ENCODE results near the gene HOXD10.

The HOXD10 gene

GRCh38 chr2:176098366-176099158 lies 18.0 kb upstream of the HOXD10 start:
- Histone ChIP-seq H3K27ac (ENCODE audit: low read depth, low read length, severe bottlenecking) (no peak overlapping the region), H3K4me1 (ENCODE audit: control insufficient read depth, insufficient read depth, low read length, poor library complexity, severe bottlenecking) (no peaks in the 10 kb centered on the region), H3K36me3 (ENCODE audit: control insufficient read depth, insufficient read depth, low read length) (no peaks in the 10 kb centered on the region), H3K9me3 (ENCODE audit: control insufficient read depth, low read length) (no peaks in the 10 kb centered on the region), H3K4me3 (ENCODE audit: extremely low read depth, insufficient read depth, low read length, poor library complexity, severe bottlenecking) (no peak overlapping the region)
- WGBS, 2 experiments (ENCODE audit: insufficient coverage in 2 of 2) = 1% methylated on average over 24 to 25 of the region's 35 CpGs

GRCh38 chr2:176099159-176099727 lies 17.3 kb upstream of the HOXD10 start:
- no peak overlapping the region for H3K27ac ChIP-seq (ENCODE audit: low read depth, low read length, severe bottlenecking)
- no peak overlapping the region for H3K4me3 ChIP-seq (ENCODE audit: extremely low read depth, insufficient read depth, low read length, poor library complexity, severe bottlenecking)
- no peaks in the 10 kb centered on the region for H3K36me3 ChIP-seq (ENCODE audit: control insufficient read depth, insufficient read depth, low read length)
- H3K9me3 ChIP-seq (ENCODE audit: control insufficient read depth, low read length) = no peaks in the 10 kb centered on the region
- no peaks in the 10 kb centered on the region for H3K4me1 ChIP-seq (ENCODE audit: control insufficient read depth, insufficient read depth, low read length, poor library complexity, severe bottlenecking)
- WGBS, 2 experiments (ENCODE audit: insufficient coverage in 2 of 2) = 2 to 3% methylated on average over 26 to 30 of the region's 30 CpGs

- Histone ChIP-seq H3K4me1 (ENCODE audit: control insufficient read depth, insufficient read depth, low read length, poor library complexity, severe bottlenecking) (no peaks in the 10 kb centered on the region), H3K4me3 (ENCODE audit: extremely low read depth, insufficient read depth, low read length, poor library complexity, severe bottlenecking) (no peak within 1 kb of the TSS), H3K27ac (ENCODE audit: low read depth, low read length, severe bottlenecking) (no peak within 1 kb of the TSS), H3K36me3 (ENCODE audit: control insufficient read depth, insufficient read depth, low read length) (no peaks in the 10 kb centered on the region), H3K9me3 (ENCODE audit: control insufficient read depth, low read length) (no peaks in the 10 kb centered on the region)
- WGBS, 2 experiments (ENCODE audit: insufficient coverage in 2 of 2) = 1 to 2% methylated on average over 46 to 63 of the region's 70 CpGs
These were observed 16.6 kb upstream of the HOXD10 start, which contains the start of gene HOXD12 for GRCh38 chr2:176099728-176100546. Gene HOXD12, plus strand, starts transcription at chr2:176099795. Its CDS starts 7 bp downstream, at chr2:176099802.

GRCh38 chr2:176100547-176101140 lies 15.9 kb upstream of the HOXD10 start:
- Histone ChIP-seq H3K4me1 (ENCODE audit: control insufficient read depth, insufficient read depth, low read length, poor library complexity, severe bottlenecking) (no peaks in the 10 kb centered on the region), H3K27ac (ENCODE audit: low read depth, low read length, severe bottlenecking) (no peak overlapping the region), H3K9me3 (ENCODE audit: control insufficient read depth, low read length) (no peaks in the 10 kb centered on the region), H3K36me3 (ENCODE audit: control insufficient read depth, insufficient read depth, low read length) (no peaks in the 10 kb centered on the region), H3K4me3 (ENCODE audit: extremely low read depth, insufficient read depth, low read length, poor library complexity, severe bottlenecking) (no peak overlapping the region)
- WGBS, 2 experiments (ENCODE audit: insufficient coverage in 2 of 2) = 2 to 7% methylated on average over 25 to 27 of the region's 28 CpGs

- H3K4me1 ChIP-seq (ENCODE audit: control insufficient read depth, insufficient read depth, low read length, poor library complexity, severe bottlenecking) = no peaks in the 10 kb centered on the region
- H3K27ac ChIP-seq (ENCODE audit: low read depth, low read length, severe bottlenecking) = no peak overlapping the region
- no peaks in the 10 kb centered on the region for H3K9me3 ChIP-seq (ENCODE audit: control insufficient read depth, low read length)
- no peaks in the 10 kb centered on the region for H3K36me3 ChIP-seq (ENCODE audit: control insufficient read depth, insufficient read depth, low read length)
- H3K4me3 ChIP-seq (ENCODE audit: extremely low read depth, insufficient read depth, low read length, poor library complexity, severe bottlenecking) = no peak overlapping the region
- 6 to 22% methylated on average over 2 of the region's 2 CpGs for WGBS, 2 experiments (ENCODE audit: insufficient coverage in 2 of 2)
These were observed 15.3 kb upstream of the HOXD10 start for GRCh38 chr2:176101216-176101830.

- no peak overlapping the region for H3K27ac ChIP-seq (ENCODE audit: low read depth, low read length, severe bottlenecking)
- no peak overlapping the region for H3K4me3 ChIP-seq (ENCODE audit: extremely low read depth, insufficient read depth, low read length, poor library complexity, severe bottlenecking)
- no peaks in the 10 kb centered on the region for H3K36me3 ChIP-seq (ENCODE audit: control insufficient read depth, insufficient read depth, low read length)
- 4 to 17% methylated on average over 3 to 5 of the region's 5 CpGs for WGBS, 2 experiments (ENCODE audit: insufficient coverage in 2 of 2)
- no peaks in the 10 kb centered on the region for H3K4me1 ChIP-seq (ENCODE audit: control insufficient read depth, insufficient read depth, low read length, poor library complexity, severe bottlenecking)
- H3K9me3 ChIP-seq (ENCODE audit: control insufficient read depth, low read length) = no peaks in the 10 kb centered on the region
These were observed 14.7 kb upstream of the HOXD10 start for GRCh38 chr2:176101842-176102241.

GRCh38 chr2:176102309-176102866 lies 14.2 kb upstream of the HOXD10 start:
- WGBS, 2 experiments (ENCODE audit: insufficient coverage in 2 of 2) = 18 to 20% methylated on average over 2 to 4 of the region's 7 CpGs
- Histone ChIP-seq H3K4me1 (ENCODE audit: control insufficient read depth, insufficient read depth, low read length, poor library complexity, severe bottlenecking) (no peaks in the 10 kb centered on the region), H3K4me3 (ENCODE audit: extremely low read depth, insufficient read depth, low read length, poor library complexity, severe bottlenecking) (no peak overlapping the region), H3K9me3 (ENCODE audit: control insufficient read depth, low read length) (no peaks in the 10 kb centered on the region), H3K36me3 (ENCODE audit: control insufficient read depth, insufficient read depth, low read length) (no peaks in the 10 kb centered on the region), H3K27ac (ENCODE audit: low read depth, low read length, severe bottlenecking) (no peak overlapping the region)

GRCh38 chr2:176103194-176103593 lies 13.4 kb upstream of the HOXD10 start:
- Histone ChIP-seq H3K9me3 (ENCODE audit: control insufficient read depth, low read length) (no peaks in the 10 kb centered on the region), H3K4me1 (ENCODE audit: control insufficient read depth, insufficient read depth, low read length, poor library complexity, severe bottlenecking) (no peaks in the 10 kb centered on the region), H3K27ac (ENCODE audit: low read depth, low read length, severe bottlenecking) (no peak overlapping the region), H3K4me3 (ENCODE audit: extremely low read depth, insufficient read depth, low read length, poor library complexity, severe bottlenecking) (no peak overlapping the region), H3K36me3 (ENCODE audit: control insufficient read depth, insufficient read depth, low read length) (no peaks in the 10 kb centered on the region)
- 0 to 10% methylated on average over 1 to 4 of the region's 7 CpGs for WGBS, 2 experiments (ENCODE audit: insufficient coverage in 2 of 2)

- Histone ChIP-seq H3K27ac (ENCODE audit: low read depth, low read length, severe bottlenecking) (no peak overlapping the region), H3K36me3 (ENCODE audit: control insufficient read depth, insufficient read depth, low read length) (no peaks in the 10 kb centered on the region), H3K4me3 (ENCODE audit: extremely low read depth, insufficient read depth, low read length, poor library complexity, severe bottlenecking) (no peak overlapping the region), H3K4me1 (ENCODE audit: control insufficient read depth, insufficient read depth, low read length, poor library complexity, severe bottlenecking) (no peaks in the 10 kb centered on the region), H3K9me3 (ENCODE audit: control insufficient read depth, low read length) (no peaks in the 10 kb centered on the region)
- 0 to 4% methylated on average over 3 to 4 of the region's 17 CpGs for WGBS, 2 experiments (ENCODE audit: insufficient coverage in 2 of 2)
These were observed 12.7 kb upstream of the HOXD10 start for GRCh38 chr2:176103742-176104315.

All from mesodermal cell (in vitro differentiated cells).